ENCODE data around the gene PRDM16.
A peak's percentile ranks its signal among the peaks of the same experiment; 100 is the strongest.

PRDM16 gene

DNA sequence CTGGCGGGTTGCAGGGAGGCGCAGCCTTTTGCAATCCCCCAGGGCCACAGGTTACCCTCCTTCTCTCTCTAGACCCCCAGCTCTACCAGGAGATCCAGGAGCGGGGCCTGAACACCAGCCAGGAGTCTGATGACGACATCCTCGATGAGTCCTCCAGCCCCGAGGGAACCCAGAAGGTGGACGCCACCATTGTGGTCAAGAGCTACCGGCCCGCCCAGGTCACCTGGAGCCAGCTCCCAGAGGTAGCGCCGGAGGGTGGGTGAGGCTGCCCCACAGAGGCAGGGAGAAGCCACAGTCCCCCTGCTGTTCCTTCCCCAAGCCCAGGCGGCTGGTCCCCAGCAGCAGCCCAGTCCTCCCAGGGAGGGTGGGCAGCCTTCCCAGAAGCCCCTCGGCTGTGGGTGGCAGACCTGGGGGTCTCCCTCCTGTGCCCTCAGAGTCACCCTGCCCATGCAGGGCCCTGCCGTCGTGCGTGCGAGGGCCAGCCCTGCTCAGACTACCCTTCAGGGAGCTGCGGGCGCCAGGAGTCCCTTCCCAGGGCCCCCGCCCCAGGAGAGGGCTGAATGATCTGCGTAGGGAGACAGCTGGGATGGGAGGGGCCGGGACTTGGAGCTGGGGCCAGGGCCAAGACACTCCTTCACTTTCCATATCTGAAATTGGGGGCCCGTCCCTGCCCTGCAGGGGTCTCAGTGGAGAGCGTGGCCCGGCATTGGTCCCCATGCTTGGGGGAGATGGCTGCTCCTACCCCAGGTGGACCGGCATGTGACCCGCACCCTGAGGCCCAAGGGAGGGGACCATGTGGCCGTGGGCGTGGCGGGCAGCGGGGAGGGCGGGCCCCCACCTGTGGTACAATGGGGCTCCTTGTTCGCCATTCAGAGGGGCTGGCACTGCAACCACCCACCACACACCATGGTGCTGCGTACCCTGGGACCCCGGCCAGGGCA, 398.4 kb downstream of the PRDM16 start:
- DNase-seq (ENCODE audit: low spot score) (no peak), FAIRE-seq (no peak)

- peak; percentile 30 for DNase-seq (ENCODE audit: low spot score)
- no peak for FAIRE-seq
These were observed 399.5 kb downstream of the PRDM16 start for GRCh38 chr1:3468236-3469103.

DNA sequence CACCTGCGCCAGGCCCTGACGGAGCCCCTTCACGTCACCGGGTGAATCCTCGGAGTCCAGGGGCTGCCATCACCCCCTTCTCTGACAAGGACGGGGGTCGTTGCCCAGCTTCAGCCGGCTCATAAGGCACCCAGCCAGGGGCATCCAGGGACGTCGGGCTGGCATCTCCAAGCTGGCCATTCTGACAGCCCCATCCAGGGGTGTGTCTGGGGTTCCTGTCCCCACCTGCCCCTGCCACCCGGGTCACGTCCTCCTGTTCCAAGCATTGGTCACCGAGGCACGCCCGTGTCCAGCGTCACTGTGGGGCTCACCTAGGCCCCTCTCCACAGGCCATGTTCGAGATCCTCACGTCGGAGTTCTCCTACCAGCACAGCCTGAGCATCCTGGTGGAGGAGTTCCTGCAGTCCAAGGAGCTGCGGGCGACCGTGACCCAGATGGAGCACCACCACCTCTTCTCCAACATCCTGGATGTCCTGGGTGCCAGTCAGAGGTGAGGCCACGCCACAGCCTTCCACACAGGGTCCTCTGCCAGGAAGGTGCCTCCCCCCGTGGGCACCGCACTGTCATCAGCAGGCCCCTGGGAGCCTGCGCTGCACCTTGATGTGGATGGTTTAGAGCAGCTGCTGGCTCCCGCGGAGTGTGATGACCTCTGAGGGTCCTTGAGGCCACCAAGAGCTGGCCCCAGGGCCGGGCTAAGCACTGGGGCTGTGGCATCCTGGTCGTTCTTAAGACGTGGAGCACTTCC, 400.3 kb downstream of the PRDM16 start:
- DNase-seq (ENCODE audit: low spot score) = no peak

GRCh38 chr1:3469849-3470649, 401.0 kb downstream of the PRDM16 start:
- FAIRE-seq (peak; percentile 58), DNase-seq (ENCODE audit: low spot score) (no peak)

More for the DNA sequence above, 400.3 kb downstream of the PRDM16 start:
- FAIRE-seq = no peak

- DNase-seq (ENCODE audit: low spot score) (no peak), FAIRE-seq (peak; percentile 92)
These were observed 401.8 kb downstream of the PRDM16 start for GRCh38 chr1:3470650-3471355.

- FAIRE-seq = no peak
These were observed 402.5 kb downstream of the PRDM16 start for GRCh38 chr1:3471356-3472087.

GRCh38 chr1:3472088-3472850, 403.3 kb downstream of the PRDM16 start:
- no peak for FAIRE-seq

More at GRCh38 chr1:3471356-3472087, 402.5 kb downstream of the PRDM16 start:
- DNase-seq (ENCODE audit: low spot score) = peak; percentile 50

DNA sequence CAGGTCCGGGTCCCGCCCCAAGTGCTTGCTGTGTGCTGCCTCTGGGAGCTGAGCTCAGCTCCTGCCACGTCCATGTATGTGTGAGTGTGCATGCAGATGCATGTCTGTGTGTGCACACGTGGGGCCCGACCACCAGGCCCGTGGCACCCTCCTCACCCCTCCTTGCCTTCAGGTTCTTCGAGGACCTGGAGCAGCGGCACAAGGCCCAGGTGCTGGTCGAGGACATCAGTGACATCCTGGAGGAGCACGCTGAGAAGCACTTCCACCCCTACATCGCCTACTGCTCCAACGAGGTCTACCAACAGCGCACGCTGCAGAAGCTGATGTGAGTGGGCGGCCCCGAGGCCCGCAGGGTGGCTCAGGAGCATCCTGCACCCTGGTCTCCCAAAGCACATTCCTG, 403.9 kb downstream of the PRDM16 start:
- FAIRE-seq (no peak), DNase-seq (ENCODE audit: low spot score) (no peak)

More at GRCh38 chr1:3472088-3472850, 403.3 kb downstream of the PRDM16 start:
- DNase-seq (ENCODE audit: low spot score) = no peak

- FAIRE-seq = no peak
These were observed 404.4 kb downstream of the PRDM16 start for GRCh38 chr1:3473381-3473844.

DNA sequence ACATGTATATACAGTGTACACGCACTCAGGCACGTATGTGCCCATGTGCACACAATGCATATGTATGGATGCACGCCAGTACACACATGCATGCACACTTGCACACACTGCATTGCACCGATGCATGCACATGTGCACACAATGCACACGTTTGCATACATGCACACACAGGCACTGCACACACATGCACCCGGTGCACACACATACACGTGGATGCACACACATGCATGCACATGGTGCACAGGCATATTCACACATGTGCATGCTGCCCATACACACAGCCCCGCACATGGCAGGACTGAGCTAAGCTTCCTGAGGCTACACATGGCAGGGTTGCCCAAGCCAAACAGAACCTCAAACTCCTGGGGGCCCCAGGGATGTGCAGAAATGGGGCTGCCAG, 405.0 kb downstream of the PRDM16 start:
- DNase-seq (ENCODE audit: low spot score) (no peak), FAIRE-seq (no peak)

More at GRCh38 chr1:3473381-3473844, 404.4 kb downstream of the PRDM16 start:
- DNase-seq (ENCODE audit: low spot score) = peak; percentile 51

DNA sequence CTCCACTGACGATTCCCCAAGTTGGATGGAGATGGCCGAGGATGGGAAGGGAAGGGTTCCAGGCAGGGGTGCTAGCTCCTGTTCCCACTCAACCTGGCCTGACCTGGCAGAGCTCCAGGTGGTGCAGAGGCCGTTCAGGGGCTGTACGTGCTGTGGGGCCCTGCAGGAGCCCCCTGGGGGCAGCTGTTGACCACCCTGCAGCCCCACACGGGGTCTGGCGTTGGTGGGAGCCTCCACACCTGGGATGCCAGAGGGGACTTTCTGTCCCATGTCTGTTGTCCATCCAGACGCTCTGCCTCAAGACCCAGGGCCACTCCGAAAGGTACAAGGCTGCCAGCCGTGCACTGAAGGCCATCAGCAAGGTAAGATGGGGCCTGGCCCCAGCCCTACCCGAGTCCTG, 405.4 kb downstream of the PRDM16 start:
- FAIRE-seq (no peak), DNase-seq (ENCODE audit: low spot score) (no peak)

DNA sequence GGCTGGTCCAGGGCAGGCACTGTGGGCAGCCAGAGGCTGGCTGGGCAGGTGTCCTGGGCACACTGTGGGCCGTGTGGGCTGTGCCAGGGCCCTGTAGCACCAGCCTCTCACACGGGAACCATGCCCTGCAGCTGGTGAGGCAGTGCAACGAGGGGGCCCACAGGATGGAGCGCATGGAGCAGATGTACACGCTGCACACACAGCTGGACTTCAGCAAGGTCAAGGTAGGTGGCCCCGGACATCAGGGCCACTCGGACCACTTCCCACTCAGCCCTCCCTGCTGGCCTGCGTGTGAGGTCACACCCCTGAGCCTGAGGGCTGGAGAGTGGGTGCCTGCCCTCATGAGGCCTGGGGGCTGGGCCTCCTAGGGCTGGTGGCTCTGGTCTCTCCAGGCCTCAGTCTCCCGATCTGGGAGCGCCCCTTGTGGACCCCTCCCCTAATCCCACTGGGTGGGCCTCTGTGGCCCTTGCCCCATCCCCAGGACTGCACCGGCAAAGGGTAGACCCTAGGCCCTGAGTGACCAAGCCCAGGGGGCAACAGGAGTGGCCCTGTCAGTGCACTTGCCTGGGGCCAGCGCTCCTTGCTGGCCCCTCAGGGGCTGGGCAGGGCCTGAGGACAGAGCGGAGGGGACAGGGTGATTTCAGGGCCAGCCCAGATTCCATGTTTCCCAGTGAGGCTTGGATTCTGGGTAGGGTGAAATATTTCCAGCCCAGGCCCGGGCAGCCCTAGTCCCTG, 407.0 kb downstream of the PRDM16 start:
- FAIRE-seq (no peak), DNase-seq (ENCODE audit: low spot score) (no peak)

DNA sequence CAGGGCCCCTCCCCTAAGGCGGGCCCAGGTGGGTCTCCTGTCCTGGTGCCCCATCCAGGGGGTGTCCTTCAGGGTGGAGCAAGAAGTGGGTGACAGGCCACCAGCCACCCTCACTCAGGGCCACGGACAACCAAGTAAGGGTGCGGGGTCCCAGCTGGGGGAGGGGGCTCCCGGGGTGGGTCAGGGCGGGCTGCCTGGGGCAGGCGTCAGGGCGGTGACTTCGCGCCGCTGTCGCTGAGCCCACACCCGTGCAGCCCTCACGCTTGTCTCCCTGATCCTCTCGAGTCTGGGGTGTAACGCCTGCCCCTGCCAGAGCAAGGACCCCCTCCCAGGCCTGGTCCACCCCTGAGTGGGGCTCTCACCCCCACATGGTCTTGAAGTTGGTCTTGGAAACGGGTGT, 407.7 kb downstream of the PRDM16 start:
- DNase-seq (ENCODE audit: low spot score) = no peak
- FAIRE-seq = no peak

DNA sequence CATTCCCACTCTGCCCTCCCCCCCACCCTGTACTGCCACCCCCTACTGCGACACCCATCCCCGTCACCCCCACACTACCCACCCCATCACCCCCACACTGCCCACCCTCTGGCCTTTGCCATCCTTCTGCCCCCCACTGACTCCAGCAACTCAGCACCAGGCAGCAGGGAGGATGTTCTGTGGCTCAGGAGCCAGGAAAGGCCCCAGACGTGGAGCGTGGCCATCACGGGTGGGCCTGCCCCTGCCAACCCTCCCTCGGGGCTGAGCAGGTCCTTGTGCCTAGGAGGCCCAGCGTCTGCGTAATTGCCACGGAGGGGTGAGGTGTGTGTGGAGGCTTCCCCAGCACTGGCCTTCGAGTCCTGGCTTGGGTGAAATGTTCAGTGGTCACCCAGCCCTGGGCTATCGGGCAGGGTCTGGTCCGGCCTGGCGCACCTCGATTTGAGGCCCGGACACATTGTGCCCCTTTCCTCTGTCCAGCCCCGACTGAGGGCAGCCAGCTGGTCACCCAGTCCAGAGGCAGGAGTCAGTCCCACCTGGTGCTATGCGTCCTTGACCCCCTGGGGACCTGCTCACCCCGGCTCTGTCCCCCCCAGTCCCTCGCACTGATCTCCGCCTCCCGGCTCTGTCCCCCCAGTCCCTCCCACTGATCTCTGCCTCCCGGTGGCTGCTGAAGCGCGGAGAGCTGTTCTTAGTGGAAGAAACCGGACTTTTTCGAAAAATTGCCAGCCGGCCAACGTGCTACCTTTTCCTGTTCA, 408.4 kb downstream of the PRDM16 start:
- FAIRE-seq (peak; percentile 80), DNase-seq (ENCODE audit: low spot score) (peak; percentile 35)

DNA sequence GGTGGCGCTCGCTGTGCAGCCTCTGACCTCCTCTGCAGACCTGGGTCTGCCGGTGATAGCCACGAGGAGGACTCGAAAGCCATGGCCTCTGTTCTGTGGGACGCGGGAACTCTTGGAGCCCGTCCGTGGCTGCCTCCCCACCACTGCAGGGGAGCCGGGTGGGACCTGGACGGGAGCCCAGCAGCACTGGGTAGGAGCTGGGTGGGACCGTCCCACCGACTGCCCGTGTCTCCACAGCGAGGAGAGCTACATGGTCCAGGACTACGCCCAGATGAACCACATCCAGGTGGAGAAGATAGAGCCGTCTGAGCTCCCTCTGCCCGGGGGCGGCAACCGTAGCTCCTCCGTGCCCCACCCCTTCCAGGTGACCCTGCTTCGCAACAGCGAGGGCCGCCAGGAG, 409.2 kb downstream of the PRDM16 start:
- DNase-seq (ENCODE audit: low spot score) = no peak
- no peak for FAIRE-seq

GRCh38 chr1:3479511-3480368, 410.7 kb downstream of the PRDM16 start:
- FAIRE-seq = no peak
- DNase-seq (ENCODE audit: low spot score) = no peak

Measured in urothelium cell line (cell line).